Bronchial epithelial cell (primary cell): ENCODE results near the gene AFMID. TPM values are rescaled to one million over a fixed set of nuclear protein-coding genes. Genes with fewer than 3 reads are reported as not detected.
A peak's percentile ranks its signal among the peaks of the same experiment; 100 is the strongest.

Experiments used
- DNase-seq: peaks from one replicate; pipeline ENCODE4 v3.0.0-alpha.2; 2010; ENCODE audit warnings: low read depth
- FAIRE-seq: peaks from 2 replicates; lab custom pipeline; 2011; peaks lifted over from hg19 to GRCh38; lab: Jason Lieb, UNC
- H3K27me3 ChIP-seq: 2 replicates; pipeline ENCODE4 v1.5.1; 2011; ENCODE audit warnings: low read length; ENCODE audit not compliant: control insufficient read depth, insufficient read depth
- H3K36me3 ChIP-seq: 2 replicates; pipeline ENCODE4 v1.5.1; 2011; ENCODE audit warnings: low read length; ENCODE audit not compliant: control insufficient read depth, insufficient read depth
- H3K4me3 ChIP-seq: 2 replicates; pipeline ENCODE4 v1.5.1; 2011; ENCODE audit warnings: mild to moderate bottlenecking, low read depth, low read length, control low read depth
- total RNA-seq: library from RNA; depleted of rRNA; stranded (reverse); fragments of >200 nt; gene quantifications from 2 replicates; pipeline ENCODE4 v1.2.1, GENCODE V29; 2014
- TF ChIP-seq, protein P1 (sequence below): IDR thresholded peaks from 2 replicates; pipeline ENCODE4 v1.5.1; 2011; ENCODE audit warnings: mild to moderate bottlenecking, moderate library complexity, low read length, control low read depth, inconsistent platforms; ENCODE audit not compliant: insufficient read depth, severe bottlenecking

The AFMID gene
- total RNA-seq, 1 donor from 2014 or later = 32.1 TPM

GRCh38 chr17:78211032-78211431 lies 23.9 kb downstream of the AFMID start:
- FAIRE-seq (no peak), DNase-seq (no peak)
- no peaks in the 10 kb centered on the region for H3K27me3 ChIP-seq
- TF ChIP-seq, protein P1, sequence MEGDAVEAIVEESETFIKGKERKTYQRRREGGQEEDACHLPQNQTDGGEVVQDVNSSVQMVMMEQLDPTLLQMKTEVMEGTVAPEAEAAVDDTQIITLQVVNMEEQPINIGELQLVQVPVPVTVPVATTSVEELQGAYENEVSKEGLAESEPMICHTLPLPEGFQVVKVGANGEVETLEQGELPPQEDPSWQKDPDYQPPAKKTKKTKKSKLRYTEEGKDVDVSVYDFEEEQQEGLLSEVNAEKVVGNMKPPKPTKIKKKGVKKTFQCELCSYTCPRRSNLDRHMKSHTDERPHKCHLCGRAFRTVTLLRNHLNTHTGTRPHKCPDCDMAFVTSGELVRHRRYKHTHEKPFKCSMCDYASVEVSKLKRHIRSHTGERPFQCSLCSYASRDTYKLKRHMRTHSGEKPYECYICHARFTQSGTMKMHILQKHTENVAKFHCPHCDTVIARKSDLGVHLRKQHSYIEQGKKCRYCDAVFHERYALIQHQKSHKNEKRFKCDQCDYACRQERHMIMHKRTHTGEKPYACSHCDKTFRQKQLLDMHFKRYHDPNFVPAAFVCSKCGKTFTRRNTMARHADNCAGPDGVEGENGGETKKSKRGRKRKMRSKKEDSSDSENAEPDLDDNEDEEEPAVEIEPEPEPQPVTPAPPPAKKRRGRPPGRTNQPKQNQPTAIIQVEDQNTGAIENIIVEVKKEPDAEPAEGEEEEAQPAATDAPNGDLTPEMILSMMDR = no peak
- no peaks in the 10 kb centered on the region for H3K36me3 ChIP-seq
- no peak overlapping the region for H3K4me3 ChIP-seq

DNA sequence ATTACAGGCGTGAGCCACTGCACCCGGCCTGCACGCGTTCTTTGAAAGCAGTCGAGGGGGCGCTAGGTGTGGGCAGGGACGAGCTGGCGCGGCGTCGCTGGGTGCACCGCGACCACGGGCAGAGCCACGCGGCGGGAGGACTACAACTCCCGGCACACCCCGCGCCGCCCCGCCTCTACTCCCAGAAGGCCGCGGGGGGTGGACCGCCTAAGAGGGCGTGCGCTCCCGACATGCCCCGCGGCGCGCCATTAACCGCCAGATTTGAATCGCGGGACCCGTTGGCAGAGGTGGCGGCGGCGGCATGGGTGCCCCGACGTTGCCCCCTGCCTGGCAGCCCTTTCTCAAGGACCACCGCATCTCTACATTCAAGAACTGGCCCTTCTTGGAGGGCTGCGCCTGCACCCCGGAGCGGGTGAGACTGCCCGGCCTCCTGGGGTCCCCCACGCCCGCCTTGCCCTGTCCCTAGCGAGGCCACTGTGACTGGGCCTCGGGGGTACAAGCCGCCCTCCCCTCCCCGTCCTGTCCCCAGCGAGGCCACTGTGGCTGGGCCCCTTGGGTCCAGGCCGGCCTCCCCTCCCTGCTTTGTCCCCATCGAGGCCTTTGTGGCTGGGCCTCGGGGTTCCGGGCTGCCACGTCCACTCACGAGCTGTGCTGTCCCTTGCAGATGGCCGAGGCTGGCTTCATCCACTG lies 27.0 kb downstream of the AFMID start, which contains the start of gene BIRC5:
Gene BIRC5, plus strand, starts transcription at position 238 of the 690 bp plus-strand sequence. Its CDS starts 64 bp downstream, at position 302.
- TF ChIP-seq, protein P1 = no peak
- H3K27me3 ChIP-seq = no peaks in the 10 kb centered on the region
- H3K36me3 ChIP-seq = no peaks in the 10 kb centered on the region
- peak; percentile 38 for DNase-seq
- no peak for FAIRE-seq
- peak within 1 kb of the TSS; percentile 70 for H3K4me3 ChIP-seq

DNA sequence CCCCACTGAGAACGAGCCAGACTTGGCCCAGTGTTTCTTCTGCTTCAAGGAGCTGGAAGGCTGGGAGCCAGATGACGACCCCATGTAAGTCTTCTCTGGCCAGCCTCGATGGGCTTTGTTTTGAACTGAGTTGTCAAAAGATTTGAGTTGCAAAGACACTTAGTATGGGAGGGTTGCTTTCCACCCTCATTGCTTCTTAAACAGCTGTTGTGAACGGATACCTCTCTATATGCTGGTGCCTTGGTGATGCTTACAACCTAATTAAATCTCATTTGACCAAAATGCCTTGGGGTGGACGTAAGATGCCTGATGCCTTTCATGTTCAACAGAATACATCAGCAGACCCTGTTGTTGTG lies 27.5 kb downstream of the AFMID start:
- FAIRE-seq = no peak
- H3K36me3 ChIP-seq = no peaks in the 10 kb centered on the region
- no peaks in the 10 kb centered on the region for H3K27me3 ChIP-seq
- no peak for DNase-seq
- TF ChIP-seq, protein P1 = no peak
- H3K4me3 ChIP-seq = peak overlapping the region; percentile 70

DNA sequence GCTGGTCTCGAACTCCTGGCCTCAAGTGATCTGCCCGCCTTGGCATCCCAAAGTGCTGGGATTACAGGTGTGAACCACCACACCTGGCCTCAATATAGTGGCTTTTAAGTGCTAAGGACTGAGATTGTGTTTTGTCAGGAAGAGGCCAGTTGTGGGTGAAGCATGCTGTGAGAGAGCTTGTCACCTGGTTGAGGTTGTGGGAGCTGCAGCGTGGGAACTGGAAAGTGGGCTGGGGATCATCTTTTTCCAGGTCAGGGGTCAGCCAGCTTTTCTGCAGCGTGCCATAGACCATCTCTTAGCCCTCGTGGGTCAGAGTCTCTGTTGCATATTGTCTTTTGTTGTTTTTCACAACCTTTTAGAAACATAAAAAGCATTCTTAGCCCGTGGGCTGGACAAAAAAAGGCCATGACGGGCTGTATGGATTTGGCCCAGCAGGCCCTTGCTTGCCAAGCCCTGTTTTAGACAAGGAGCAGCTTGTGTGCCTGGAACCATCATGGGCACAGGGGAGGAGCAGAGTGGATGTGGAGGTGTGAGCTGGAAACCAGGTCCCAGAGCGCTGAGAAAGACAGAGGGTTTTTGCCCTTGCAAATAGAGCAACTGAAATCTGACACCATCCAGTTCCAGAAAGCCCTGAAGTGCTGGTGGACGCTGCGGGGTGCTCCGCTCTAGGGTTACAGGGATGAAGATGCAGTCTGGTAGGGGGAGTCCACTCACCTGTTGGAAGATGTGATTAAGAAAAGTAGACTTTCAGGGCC lies 32.4 kb downstream of the AFMID start:
- H3K4me3 ChIP-seq = no peak overlapping the region
- H3K27me3 ChIP-seq = no peaks in the 10 kb centered on the region
- TF ChIP-seq, protein P1 = no peak
- FAIRE-seq (no peak), DNase-seq (no peak)
- peaks cover 6% of the 10 kb centered on the region for H3K36me3 ChIP-seq

- no peaks in the 10 kb centered on the region for H3K27me3 ChIP-seq
- TF ChIP-seq, protein P1 = no peak
- H3K4me3 ChIP-seq = no peak overlapping the region
- H3K36me3 ChIP-seq = peaks cover 6% of the 10 kb centered on the region
- no peak for FAIRE-seq
- DNase-seq = no peak
These were observed 35.9 kb downstream of the AFMID start for GRCh38 chr17:78223061-78223460.
